HL-60 (cell line): ENCODE results near the gene CYP21A2.
"Not testable (repeated sequence)": the region's sequence is repeated elsewhere in the genome, so short reads cannot be mapped to it uniquely, and the experiment has no call there.

Experiments
- POLR2AphosphoS5 ChIP-seq: IDR thresholded peaks from 2 replicates; pipeline ENCODE4 v1.6.1; 2012; ENCODE audit warnings: low read depth
- TF ChIP-seq, protein P1 (sequence below): IDR thresholded peaks from one replicate; pipeline ENCODE4 v1.5.1; 2011; ENCODE audit warnings: low read length, control low read depth, inconsistent platforms; ENCODE audit not compliant: insufficient read depth
- TF ChIP-seq, protein P2 (sequence below): IDR thresholded peaks from 2 replicates; pipeline ENCODE4 v1.6.1; 2012; ENCODE audit warnings: low read depth; ENCODE audit not compliant: insufficient replicate concordance

DNA sequence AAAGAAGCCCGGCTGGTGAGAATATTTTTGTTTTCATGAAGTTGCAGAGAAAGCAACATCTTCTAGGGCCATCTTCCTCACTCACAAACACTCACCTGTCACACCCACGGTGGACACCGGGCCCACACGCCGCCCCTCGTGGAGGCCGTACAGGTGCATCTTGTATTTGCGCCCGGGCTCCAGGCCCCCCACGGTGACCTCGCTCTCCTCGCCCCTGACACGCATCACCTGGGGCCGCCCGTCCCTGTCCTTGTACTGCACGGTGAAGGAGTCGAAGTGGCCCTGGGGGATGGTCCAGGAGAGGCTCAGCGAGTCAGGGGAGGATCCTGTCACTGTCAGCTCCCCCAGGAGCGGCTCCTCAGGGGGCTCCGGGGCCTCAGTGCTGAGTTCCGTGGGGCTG lies 17.5 kb downstream of the CYP21A2 start:
- TF ChIP-seq, protein P1, sequence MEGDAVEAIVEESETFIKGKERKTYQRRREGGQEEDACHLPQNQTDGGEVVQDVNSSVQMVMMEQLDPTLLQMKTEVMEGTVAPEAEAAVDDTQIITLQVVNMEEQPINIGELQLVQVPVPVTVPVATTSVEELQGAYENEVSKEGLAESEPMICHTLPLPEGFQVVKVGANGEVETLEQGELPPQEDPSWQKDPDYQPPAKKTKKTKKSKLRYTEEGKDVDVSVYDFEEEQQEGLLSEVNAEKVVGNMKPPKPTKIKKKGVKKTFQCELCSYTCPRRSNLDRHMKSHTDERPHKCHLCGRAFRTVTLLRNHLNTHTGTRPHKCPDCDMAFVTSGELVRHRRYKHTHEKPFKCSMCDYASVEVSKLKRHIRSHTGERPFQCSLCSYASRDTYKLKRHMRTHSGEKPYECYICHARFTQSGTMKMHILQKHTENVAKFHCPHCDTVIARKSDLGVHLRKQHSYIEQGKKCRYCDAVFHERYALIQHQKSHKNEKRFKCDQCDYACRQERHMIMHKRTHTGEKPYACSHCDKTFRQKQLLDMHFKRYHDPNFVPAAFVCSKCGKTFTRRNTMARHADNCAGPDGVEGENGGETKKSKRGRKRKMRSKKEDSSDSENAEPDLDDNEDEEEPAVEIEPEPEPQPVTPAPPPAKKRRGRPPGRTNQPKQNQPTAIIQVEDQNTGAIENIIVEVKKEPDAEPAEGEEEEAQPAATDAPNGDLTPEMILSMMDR: not testable (repeated sequence)
- not testable (repeated sequence) for TF ChIP-seq POLR2AphosphoS5
- TF ChIP-seq, protein P2, sequence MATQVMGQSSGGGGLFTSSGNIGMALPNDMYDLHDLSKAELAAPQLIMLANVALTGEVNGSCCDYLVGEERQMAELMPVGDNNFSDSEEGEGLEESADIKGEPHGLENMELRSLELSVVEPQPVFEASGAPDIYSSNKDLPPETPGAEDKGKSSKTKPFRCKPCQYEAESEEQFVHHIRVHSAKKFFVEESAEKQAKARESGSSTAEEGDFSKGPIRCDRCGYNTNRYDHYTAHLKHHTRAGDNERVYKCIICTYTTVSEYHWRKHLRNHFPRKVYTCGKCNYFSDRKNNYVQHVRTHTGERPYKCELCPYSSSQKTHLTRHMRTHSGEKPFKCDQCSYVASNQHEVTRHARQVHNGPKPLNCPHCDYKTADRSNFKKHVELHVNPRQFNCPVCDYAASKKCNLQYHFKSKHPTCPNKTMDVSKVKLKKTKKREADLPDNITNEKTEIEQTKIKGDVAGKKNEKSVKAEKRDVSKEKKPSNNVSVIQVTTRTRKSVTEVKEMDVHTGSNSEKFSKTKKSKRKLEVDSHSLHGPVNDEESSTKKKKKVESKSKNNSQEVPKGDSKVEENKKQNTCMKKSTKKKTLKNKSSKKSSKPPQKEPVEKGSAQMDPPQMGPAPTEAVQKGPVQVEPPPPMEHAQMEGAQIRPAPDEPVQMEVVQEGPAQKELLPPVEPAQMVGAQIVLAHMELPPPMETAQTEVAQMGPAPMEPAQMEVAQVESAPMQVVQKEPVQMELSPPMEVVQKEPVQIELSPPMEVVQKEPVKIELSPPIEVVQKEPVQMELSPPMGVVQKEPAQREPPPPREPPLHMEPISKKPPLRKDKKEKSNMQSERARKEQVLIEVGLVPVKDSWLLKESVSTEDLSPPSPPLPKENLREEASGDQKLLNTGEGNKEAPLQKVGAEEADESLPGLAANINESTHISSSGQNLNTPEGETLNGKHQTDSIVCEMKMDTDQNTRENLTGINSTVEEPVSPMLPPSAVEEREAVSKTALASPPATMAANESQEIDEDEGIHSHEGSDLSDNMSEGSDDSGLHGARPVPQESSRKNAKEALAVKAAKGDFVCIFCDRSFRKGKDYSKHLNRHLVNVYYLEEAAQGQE: not testable (repeated sequence)
